Nephron (organoid): ENCODE results near the gene FEM1A.

Source experiments
- H3K27ac Mint-ChIP-seq, 3 experiments: 2 replicates each; pipeline ENCODE4 v1.8.0; 2020; ENCODE audit warnings: mixed read lengths in 3 of 3, mild to moderate bottlenecking in 2 of 3, moderate library complexity in 1 of 3
- H3K27me3 Mint-ChIP-seq: 2 replicates; pipeline ENCODE4 v1.8.0; 2021; ENCODE audit warnings: low read depth, mild to moderate bottlenecking, moderate library complexity, mixed read lengths
- H3K36me3 Mint-ChIP-seq: 2 replicates; pipeline ENCODE4 v1.8.0; 2020; ENCODE audit warnings: low read depth, mixed read lengths
- H3K4me1 Mint-ChIP-seq: 2 replicates; pipeline ENCODE4 v1.8.0; 2020; ENCODE audit warnings: mixed read lengths
- H3K4me3 Mint-ChIP-seq, 3 experiments: 2 replicates each; pipeline ENCODE4 v1.8.0; 2020; ENCODE audit warnings: mild to moderate bottlenecking in 3 of 3, mixed read lengths in 3 of 3, moderate library complexity in 2 of 3
- H3K9me3 Mint-ChIP-seq: 2 replicates; pipeline ENCODE4 v1.8.0; 2020; ENCODE audit warnings: mixed read lengths
- TF ChIP-seq, protein P1 (sequence below), 3 experiments: fragments of 200-600 bp; sonication (generic); IDR thresholded peaks; one replicate each; pipeline ENCODE4 v1.5.0; 2021; ENCODE audit warnings: antibody characterized with exemption in 3 of 3; ENCODE audit not compliant: unreplicated experiment in 3 of 3

The FEM1A gene

DNA sequence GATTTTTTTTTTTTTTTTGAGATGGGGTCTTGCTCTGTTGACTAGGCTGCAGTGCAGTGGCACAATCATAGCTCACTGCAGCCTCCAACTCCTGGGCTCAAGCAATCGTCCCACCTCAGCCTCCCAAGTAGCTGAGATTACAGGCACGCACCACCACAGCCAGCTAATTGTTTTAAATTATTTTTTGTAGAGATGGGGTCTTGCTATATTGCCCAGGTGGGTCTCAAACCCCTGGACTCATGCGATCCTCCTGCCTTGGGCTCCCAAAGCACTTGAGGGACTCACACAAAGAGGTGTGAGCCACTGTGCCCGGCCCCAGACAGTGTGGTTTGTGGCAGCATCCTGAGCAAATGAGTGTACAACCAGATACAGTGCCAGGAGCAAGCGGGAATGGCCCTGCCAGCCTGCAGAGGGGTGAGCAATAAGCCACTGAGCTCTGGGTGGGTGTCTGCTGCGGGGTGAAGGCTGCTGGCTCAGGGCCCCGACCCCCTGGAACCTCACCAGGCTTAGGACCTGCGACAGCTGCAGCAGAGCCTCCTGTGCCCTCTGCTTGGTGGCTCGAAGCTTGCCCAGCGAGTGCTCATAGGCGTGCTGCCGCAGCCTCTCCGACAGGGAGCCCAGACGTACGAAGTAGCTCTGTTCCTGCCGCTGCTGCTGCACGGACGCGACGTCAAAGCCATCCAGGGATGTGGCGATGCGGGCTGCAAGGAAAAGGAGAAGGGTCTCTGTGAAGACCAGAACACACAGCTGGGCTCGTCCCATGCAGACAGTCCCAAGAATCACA, 55.8 kb downstream of the FEM1A start:
- TF ChIP-seq, protein P1, sequence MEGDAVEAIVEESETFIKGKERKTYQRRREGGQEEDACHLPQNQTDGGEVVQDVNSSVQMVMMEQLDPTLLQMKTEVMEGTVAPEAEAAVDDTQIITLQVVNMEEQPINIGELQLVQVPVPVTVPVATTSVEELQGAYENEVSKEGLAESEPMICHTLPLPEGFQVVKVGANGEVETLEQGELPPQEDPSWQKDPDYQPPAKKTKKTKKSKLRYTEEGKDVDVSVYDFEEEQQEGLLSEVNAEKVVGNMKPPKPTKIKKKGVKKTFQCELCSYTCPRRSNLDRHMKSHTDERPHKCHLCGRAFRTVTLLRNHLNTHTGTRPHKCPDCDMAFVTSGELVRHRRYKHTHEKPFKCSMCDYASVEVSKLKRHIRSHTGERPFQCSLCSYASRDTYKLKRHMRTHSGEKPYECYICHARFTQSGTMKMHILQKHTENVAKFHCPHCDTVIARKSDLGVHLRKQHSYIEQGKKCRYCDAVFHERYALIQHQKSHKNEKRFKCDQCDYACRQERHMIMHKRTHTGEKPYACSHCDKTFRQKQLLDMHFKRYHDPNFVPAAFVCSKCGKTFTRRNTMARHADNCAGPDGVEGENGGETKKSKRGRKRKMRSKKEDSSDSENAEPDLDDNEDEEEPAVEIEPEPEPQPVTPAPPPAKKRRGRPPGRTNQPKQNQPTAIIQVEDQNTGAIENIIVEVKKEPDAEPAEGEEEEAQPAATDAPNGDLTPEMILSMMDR (IDR thresholded peaks at IDR 0.05; ENCODE audit: unreplicated experiment in 3 of 3) = no peak
- H3K27ac Mint-ChIP-seq = no peak overlapping the region
- H3K4me3 Mint-ChIP-seq = no peak overlapping the region
- H3K36me3 Mint-ChIP-seq = peaks cover 58% of the 10 kb centered on the region
- no peaks in the 10 kb centered on the region for H3K9me3 Mint-ChIP-seq
- H3K27me3 Mint-ChIP-seq = no peaks in the 10 kb centered on the region
- H3K4me1 Mint-ChIP-seq = no peaks in the 10 kb centered on the region

DNA sequence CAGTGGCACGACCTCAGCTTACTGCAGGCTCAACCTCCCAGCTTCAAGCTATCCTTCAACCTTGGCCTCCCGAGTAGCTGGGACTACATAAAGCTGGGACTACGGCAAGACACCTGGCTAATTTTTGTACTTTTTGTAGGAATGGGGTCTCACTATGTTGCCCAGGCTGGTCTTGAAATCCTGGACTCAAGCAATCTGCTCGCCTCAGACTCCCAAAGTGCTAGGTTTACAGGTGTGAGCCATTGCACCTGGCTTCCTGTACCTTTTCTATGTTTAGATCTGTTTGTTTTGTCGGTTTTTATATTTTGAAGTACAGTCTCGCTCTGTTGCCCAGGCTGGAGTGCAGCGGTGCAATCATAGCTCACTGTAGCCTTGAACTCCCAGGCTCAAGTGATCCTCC, 57.5 kb downstream of the FEM1A start:
- Mint-ChIP-seq H3K27ac (peak overlapping the region in 1 of 3 experiments; percentile 54), H3K4me3 (no peak overlapping the region), H3K27me3 (no peaks in the 10 kb centered on the region), H3K9me3 (no peaks in the 10 kb centered on the region), H3K36me3 (peaks cover 47% of the 10 kb centered on the region), H3K4me1 (no peaks in the 10 kb centered on the region)
- TF ChIP-seq, protein P1 (IDR thresholded peaks at IDR 0.05; ENCODE audit: unreplicated experiment in 3 of 3) = no peak
